Myocyte (in vitro differentiated cells): ENCODE data around the gene CLEC17A. TPM values are rescaled to one million over a fixed set of nuclear protein-coding genes. Genes with fewer than 3 reads are reported as not detected.

ENCODE experiments used
- DNase-seq: peaks from one replicate; pipeline ENCODE4 v3.0.0-alpha.2; 2012; ENCODE audit warnings: low read depth
- total RNA-seq: library from RNA; depleted of rRNA; stranded (reverse); fragments of >200 nt; gene quantifications from 2 replicates; pipeline ENCODE4 v1.2.3, GENCODE V29; 2014

Gene CLEC17A
- total RNA-seq, 1 donor from 2014 or later, result not detected

DNA sequence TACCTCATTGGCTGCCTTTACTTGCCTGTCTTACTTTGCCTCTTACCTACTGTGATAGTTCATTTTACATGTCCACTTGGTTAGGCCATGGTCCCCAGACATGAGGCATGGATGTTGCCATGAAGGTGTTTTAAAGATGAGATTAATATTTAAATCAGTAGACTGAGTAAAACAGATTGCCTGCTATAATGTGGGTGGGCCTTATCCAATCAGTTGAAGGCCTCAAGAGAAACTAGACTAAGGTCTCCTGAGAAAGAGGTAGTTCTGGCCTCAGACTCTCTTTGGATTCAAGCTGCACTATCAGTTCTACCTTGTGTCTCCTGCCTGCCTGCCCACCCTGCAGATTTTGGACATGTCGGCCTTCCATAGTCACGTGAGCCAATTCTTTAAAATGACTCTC, 65.6 kb downstream of the CLEC17A start:
- DNase-seq, result no peak

DNA sequence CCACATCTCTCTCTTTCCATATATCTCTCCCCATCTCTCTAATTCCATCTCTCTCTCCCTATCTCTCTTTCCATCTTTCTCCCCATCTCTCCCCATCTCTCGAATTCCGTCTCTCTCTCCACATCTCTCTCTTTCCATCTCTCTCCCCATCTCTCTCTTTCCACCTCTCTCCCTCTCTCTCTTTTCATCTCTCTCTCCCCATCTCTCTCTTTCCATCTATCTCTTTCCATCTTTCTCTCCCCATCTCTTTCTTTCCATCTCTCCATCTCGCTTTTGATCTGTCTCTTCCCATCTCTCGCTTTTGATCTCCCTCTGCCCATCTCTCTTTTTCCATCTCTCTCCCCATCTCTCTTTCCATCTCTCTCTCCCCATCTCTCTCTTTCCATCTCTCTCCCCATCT, 66.1 kb downstream of the CLEC17A start:
- DNase-seq, result no peak

DNA sequence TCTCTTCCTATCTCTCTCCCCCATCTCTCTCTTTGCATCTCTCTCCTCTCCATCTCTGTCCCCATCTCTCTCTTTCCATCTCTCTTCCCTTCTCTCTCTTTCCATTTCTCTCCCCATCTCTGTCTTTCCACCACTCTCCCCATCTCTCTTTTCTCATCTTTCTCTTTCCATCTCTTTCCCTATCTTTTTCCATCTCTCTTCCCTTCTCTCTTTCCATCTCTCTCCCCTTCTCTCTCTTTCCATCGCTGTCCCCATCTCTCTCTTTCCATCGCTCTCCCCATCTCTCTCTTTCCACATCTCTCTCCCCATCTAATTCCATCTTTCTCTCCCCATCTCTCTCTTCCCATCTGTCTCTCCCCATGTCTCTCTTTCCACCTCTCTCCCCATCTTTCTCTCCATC, 67.3 kb downstream of the CLEC17A start:
- DNase-seq, result no peak

DNA sequence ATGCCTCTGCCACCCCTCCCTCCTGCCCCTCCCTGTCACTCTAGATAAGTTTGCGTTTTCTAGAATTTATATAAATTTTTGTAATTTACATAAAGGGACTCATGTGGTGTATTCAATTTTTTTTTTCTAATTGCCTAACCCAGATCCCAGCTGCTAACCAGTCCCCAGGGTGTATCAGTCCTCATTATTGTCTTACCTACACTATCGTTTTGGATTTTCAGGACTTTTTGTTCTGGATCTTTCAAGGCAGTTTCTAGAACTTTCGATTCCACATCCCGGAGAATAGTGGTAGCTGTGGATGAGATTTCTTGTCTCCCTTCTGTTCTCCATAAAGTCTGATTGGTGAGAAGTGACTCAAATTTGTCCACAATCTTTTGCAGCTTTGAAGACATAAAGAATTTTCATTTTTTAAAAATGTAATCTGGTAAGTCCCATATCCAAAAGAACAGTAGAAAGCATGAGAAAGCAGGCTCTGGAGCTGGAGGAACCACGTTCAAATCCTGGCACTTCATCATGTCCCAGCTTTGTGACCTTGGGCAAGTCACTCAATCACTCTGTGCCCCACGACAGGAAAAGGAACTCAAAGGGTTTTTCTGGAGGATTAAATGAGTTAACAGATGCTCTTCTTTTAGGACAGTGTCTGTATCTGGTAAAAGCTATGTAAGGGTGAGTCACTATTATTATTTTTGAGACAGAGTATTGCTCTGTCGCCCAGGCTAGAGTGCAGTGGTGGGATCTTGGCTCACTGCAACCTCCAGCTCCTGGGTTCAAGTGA, 72.1 kb downstream of the CLEC17A start:
- no peak for DNase-seq

DNA sequence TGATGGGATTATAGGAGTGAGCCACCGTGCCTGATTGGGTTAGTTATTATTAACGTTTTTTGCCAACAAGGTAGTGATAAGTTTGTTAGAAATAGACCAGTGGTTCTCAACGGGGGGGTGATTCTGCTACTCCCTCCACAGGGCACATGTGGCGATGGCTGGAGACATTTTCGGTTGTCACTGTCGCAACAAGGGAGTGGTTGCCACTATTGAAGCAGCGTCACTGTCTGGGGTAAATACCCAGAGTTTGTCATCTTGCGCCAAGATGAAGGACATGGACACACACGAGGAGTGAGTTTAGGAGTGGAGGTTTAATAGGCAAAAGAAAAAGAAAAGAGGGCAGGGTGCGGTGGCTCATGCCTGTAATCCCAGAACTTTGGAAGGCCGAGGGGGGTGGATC, 72.8 kb downstream of the CLEC17A start:
- no peak for DNase-seq

DNA sequence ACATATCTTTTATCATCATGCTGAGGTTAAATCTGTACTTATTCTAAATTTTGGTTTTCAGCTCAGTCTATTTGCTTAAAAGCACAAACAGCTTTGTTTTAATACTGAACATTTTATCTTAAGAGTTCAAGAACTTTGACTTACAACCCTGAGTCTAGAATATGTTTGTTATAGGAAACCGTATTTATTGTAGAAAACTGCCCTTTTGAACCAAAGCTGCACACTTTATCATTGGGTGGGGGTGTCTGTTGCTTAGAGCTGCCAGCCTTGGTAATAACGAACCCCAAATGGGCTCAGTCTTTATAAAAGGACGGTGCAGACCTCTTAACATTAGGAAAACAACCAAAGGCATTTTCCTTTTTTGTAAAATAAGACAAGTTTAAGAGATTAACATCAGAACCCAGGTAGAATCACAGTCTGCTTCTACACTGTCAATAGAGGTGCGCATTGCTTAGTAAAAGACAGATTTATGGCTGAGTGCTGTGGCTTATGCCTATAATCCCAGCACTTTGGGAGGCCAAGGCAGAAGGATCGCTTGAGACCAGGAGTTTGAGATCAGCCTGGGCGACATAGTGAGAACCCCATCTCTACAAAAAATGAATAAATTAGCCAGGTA, 77.1 kb downstream of the CLEC17A start:
- DNase-seq, result no peak

DNA sequence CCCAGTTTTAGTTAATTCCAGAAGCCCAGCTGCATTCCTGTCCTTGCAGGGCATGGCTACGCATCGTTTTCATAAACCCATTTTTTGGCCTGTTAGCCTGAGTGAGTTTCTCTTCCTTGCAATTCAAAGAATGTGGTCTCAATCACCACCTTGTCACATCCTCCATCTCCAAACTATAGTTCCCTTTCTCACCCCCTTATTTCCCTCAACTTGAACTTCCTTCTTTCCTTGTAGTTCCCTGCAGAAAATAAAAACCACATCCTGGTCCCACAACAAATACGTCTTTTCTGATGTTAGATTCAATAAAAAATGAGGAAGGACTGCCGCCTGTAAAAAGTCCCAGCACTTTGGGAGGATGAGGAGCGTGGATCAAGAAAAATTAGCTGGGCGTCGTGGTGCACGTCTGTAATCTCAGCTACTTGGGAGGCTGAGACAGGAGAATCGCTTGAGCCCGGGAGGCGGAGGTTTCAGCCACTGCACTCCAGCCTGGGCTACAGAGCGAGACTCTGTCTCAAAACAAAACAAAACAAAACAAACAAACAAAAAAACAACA, 78.6 kb downstream of the CLEC17A start:
- no peak for DNase-seq

Other genes with a start within 250 kb of the CLEC17A start
- 32.5 and 85.6 TPM in 2 replicates for gene ADGRE5, start 201.6 kb upstream of the CLEC17A start, total RNA-seq
- gene DDX39A, start 163.7 kb upstream of the CLEC17A start, total RNA-seq, result 63.4 and 73.0 TPM in 2 replicates
- 91.8 and 94.9 TPM in 2 replicates for gene PKN1, start 149.8 kb upstream of the CLEC17A start, total RNA-seq
- not detected in 2 replicates for gene PTGER1, start 107.7 kb upstream of the CLEC17A start, total RNA-seq
- 129 and 141 TPM in 2 replicates for gene GIPC1, start 87.0 kb upstream of the CLEC17A start, total RNA-seq
- 53.2 and 61.1 TPM in 2 replicates for gene DNAJB1, start 64.7 kb upstream of the CLEC17A start, total RNA-seq
- gene TECR, start 53.5 kb upstream of the CLEC17A start, total RNA-seq, result 103 TPM in 2 replicates
- 256 and 328 TPM in 2 replicates for gene NDUFB7, start 11.0 kb upstream of the CLEC17A start, total RNA-seq
- not detected in 2 replicates for gene ADGRE3, start 91.8 kb downstream of the CLEC17A start, total RNA-seq
- 25.3 and 34.8 TPM in 2 replicates for gene ZNF333, start 107.0 kb downstream of the CLEC17A start, total RNA-seq
- 0.47 and 1.1 TPM in 2 replicates for gene ADGRE2, start 195.5 kb downstream of the CLEC17A start, total RNA-seq